GM12878 (cell line): ENCODE measurements around the gene ZAR1L. TPM values are rescaled to one million over a fixed set of nuclear protein-coding genes. Genes with fewer than 3 reads are reported as not detected.
A peak's percentile ranks its signal among the peaks of the same experiment; 100 is the strongest.

Experiments
- ATF3 ChIP-seq: IDR thresholded peaks from 2 replicates; pipeline ENCODE4 v1.6.1; 2011; ENCODE audit warnings: low read depth, mild to moderate bottlenecking, low read length, moderate library complexity, borderline replicate concordance; ENCODE audit errors: extremely low read depth
- BRCA1 ChIP-seq: IDR thresholded peaks from 2 replicates; pipeline ENCODE4 v1.6.1; 2011; ENCODE audit warnings: low read depth, low read length, improper control_type of control experiment
- CEBPB ChIP-seq, 2 experiments: fragments of 150-350 bp in 1 of 2; IDR thresholded peaks; 2 replicates each; pipeline ENCODE4 v1.6.1; 2012 to 2014; ENCODE audit warnings: low read depth in 2 of 2, low read length in 2 of 2, borderline replicate concordance in 1 of 2, inconsistent platforms in 1 of 2
- CHD1 ChIP-seq: IDR thresholded peaks from 2 replicates; pipeline ENCODE4 v1.6.1; 2012; ENCODE audit warnings: low read depth, low read length, improper control_type of control experiment
- CHD2 ChIP-seq: IDR thresholded peaks from 2 replicates; pipeline ENCODE4 v1.6.1; 2011; ENCODE audit warnings: low read depth, low read length, improper control_type of control experiment, borderline replicate concordance
- CUX1 ChIP-seq: IDR thresholded peaks from 2 replicates; pipeline ENCODE4 v1.6.1; 2012; ENCODE audit warnings: improper control_type of control experiment, low read depth, low read length; ENCODE audit not compliant: insufficient replicate concordance
- NFXL1 ChIP-seq: fragments of 450-650 bp; IDR thresholded peaks from 2 replicates; pipeline ENCODE4 v1.6.1; 2017; ENCODE audit warnings: antibody characterized with exemption, mild to moderate bottlenecking, borderline replicate concordance
- NFYA ChIP-seq: IDR thresholded peaks from 2 replicates; pipeline ENCODE4 v1.6.1; 2011; ENCODE audit warnings: low read depth, mild to moderate bottlenecking, low read length, improper control_type of control experiment, borderline replicate concordance
- SPI1 ChIP-seq: IDR thresholded peaks from 2 replicates; pipeline ENCODE4 v1.6.1; 2011; ENCODE audit warnings: low read depth, mild to moderate bottlenecking, low read length, moderate library complexity, borderline replicate concordance; ENCODE audit not compliant: insufficient read depth
- ZNF217 ChIP-seq: fragments of 450-650 bp; IDR thresholded peaks from 2 replicates; pipeline ENCODE4 v1.6.1; 2017; ENCODE audit warnings: antibody characterized with exemption, mild to moderate bottlenecking
- polyA plus RNA-seq, 11 experiments: library from polyadenylated mRNA; depleted of rRNA in 4 of 11; unstranded in 6 of 11; stranded (reverse) in 5 of 11; fragments of >200 nt; fragmentation: Nextera tagmentation in 4 of 11; fragmentation: Illumina TruSeq in 1 of 11; extraction: Ambion mirVana in 4 of 11; extraction: Trizol in 1 of 11; gene quantifications; 1 replicate in 1 of 11; 2 replicates in 10 of 11; pipeline versions ENCODE4 v1.2.1 to v1.2.3, GENCODE V29; 2011 to 2016; ENCODE audit warnings: inconsistent platforms in 2 of 11, missing spikeins in 2 of 11, low read depth in 1 of 11
- total RNA-seq, 4 experiments: library from RNA; depleted of rRNA in 3 of 4; stranded (reverse); fragments of >200 nt in 3 of 4; fragmentation: Illumina TruSeq in 1 of 4; extraction: Trizol in 1 of 4; gene quantifications; 2 replicates each; pipeline versions ENCODE4 v1.2.1 to v1.2.3, GENCODE V29; 2013 to 2021
- TF ChIP-seq, protein P1 (sequence below): fragments of 450-650 bp; IDR thresholded peaks from 2 replicates; pipeline ENCODE4 v1.6.1; 2017; ENCODE audit warnings: mild to moderate bottlenecking

ZAR1L gene
- total and polyA plus RNA-seq, 10 of the 15 experiments (the other 5 are each of a cell fraction or from before 2014, with no cell fraction given), result 0.05 to 0.34 (median 0.17) TPM; not detected in 6

GRCh38 chr13:32315238-32316027 is at the start of gene ZAR1L, which contains the start of gene BRCA2 (continued):
- no peak; the same call in 1 of the 2 replicates for TF ChIP-seq CHD2
- TF ChIP-seq, protein P1, sequence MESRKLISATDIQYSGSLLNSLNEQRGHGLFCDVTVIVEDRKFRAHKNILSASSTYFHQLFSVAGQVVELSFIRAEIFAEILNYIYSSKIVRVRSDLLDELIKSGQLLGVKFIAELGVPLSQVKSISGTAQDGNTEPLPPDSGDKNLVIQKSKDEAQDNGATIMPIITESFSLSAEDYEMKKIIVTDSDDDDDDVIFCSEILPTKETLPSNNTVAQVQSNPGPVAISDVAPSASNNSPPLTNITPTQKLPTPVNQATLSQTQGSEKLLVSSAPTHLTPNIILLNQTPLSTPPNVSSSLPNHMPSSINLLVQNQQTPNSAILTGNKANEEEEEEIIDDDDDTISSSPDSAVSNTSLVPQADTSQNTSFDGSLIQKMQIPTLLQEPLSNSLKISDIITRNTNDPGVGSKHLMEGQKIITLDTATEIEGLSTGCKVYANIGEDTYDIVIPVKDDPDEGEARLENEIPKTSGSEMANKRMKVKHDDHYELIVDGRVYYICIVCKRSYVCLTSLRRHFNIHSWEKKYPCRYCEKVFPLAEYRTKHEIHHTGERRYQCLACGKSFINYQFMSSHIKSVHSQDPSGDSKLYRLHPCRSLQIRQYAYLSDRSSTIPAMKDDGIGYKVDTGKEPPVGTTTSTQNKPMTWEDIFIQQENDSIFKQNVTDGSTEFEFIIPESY, result no peak
- TF ChIP-seq CEBPB (IDR thresholded peaks at IDR 0.05; ENCODE audit: borderline replicate concordance in 1 of 2, low read depth in 2 of 2, low read length in 2 of 2), result no peak
- TF ChIP-seq NFXL1, result no peak
- peak; percentile 33; the same call in 1 of the 2 replicates for TF ChIP-seq SPI1
- no peak for TF ChIP-seq CUX1
- TF ChIP-seq ATF3, result peak; percentile 92
- no peak for TF ChIP-seq BRCA1
- no peak for TF ChIP-seq NFYA
- no peak for TF ChIP-seq ZNF217
- TF ChIP-seq CHD1, result peak; percentile 66; the same call in 1 of the 2 replicates
